GM21526 (cell line): ENCODE data around the gene DIDO1.
"Not testable (repeated sequence)": the region's sequence is repeated elsewhere in the genome, so short reads cannot be mapped to it uniquely, and the experiment has no call there.

ENCODE experiments used
- ATAC-seq: cut with Tn5 transposase; IDR thresholded peaks from one replicate; pipeline ENCODE4 v1.9.1; 2021; ENCODE audit warnings: moderate library complexity; ENCODE audit not compliant: unreplicated experiment, low FRiP score

The DIDO1 gene

DNA sequence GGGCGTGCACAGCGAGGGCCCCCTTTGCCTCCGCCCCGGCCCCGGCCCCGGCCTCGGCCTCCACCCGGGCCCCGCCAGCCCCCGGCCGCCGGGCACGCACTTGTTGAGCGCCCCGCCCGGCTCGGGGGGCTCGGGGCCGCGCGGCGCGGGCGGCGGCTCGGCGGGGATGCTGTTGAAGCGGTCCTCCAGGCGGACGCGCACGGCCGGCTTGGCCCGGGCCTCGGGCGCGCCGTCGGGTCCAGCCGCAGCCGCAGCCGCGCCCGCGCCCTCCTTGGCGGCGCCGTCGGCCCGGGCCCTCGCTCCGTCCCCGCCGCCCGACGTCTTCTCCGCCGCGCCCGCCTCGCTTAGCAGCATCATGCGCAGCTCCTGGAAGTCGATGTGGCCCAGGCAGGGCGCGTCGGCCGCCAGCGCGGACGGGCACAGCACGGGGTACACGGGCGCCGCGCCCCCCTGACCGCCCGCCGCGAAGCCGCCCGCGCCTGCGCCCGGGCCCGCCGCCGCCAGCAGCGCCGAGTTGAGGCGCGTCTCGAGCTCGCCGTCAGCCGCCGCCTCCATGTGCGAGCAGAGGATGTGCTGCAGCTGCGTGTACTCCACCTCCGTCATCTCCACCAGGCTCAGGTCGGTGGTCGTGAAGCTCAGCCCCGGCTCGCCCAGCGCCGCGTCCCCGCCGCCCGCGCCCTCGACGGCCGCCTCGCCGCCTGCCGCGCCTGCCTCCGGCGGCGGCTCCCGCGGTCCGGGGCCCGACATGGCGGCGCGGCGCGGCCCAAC lies 65.2 kb downstream of the DIDO1 start:
- no peak for ATAC-seq

GRCh38 chr20:62860391-62860923 lies 65.8 kb downstream of the DIDO1 start:
- ATAC-seq, result no peak

- no peak for ATAC-seq
These were observed 66.6 kb downstream of the DIDO1 start for GRCh38 chr20:62859721-62860120.

DNA sequence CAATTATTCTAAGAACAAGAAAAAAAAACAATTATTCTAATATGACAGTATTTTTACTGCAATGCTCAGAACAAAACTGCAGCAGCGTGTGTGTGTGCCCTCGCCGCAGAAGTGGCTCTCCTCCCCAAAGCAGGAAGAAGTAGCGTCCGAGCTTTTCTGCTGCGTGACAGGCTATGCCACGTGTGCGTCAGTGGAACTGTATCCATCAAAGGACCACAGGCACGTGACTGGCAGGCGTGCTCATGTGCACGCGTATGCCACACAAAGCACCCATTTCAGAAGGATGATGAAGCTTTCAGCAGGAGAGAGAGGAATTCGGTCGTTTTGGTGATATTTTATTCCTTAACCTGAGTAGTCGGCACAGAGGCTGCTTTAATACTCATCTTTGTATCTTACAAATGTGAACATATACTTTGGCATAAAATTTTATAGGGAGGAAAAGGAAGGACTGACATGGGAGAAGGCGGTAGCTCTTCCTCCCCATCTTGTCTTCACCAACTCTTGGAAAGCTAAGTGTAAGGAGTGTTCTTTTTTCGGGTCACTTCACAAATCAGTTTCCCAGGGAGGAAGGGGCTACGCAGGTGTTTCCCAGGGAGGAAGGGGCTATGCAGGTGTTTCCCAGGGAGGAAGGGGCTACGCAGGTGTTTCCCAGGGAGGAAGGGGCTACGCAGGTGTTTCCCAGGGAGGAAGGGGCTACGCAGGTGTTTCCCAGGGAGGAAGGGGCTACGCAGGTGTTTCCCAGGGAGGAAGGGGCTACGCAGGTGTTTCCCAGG lies 68.1 kb downstream of the DIDO1 start:
- no peak for ATAC-seq

- no peak for ATAC-seq
These were observed 69.2 kb downstream of the DIDO1 start for GRCh38 chr20:62856931-62857619.

- no peak for ATAC-seq
These were observed 71.2 kb downstream of the DIDO1 start for GRCh38 chr20:62855120-62855519.

GRCh38 chr20:62854121-62854520 lies 72.2 kb downstream of the DIDO1 start:
- no peak for ATAC-seq

- ATAC-seq, result not testable (repeated sequence)
These were observed 73.0 kb downstream of the DIDO1 start for GRCh38 chr20:62853304-62853703.

GRCh38 chr20:62852841-62853240 lies 73.5 kb downstream of the DIDO1 start:
- no peak for ATAC-seq

DNA sequence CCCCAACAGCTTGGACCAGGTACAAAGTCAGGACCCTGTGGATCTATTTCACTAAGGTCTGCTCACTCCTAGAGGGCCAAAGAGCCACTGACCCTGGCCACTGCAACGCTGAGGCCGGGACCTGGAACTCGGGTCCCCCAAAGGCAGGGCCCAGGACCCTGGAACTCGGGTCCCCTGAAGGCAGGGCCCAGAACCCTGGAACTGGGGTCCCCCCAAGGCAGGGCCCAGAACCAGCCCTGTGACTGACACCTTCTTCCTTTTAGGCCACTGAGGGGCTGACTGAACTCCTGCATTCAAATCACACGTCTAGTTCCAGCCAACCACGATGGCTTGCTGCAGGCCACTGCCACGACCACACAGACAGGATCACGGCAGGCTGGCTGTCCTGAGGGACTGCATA lies 74.1 kb downstream of the DIDO1 start:
- ATAC-seq, result no peak

GRCh38 chr20:62850333-62850974 lies 75.9 kb downstream of the DIDO1 start:
- no peak for ATAC-seq

- ATAC-seq, result no peak
These were observed 76.9 kb downstream of the DIDO1 start for GRCh38 chr20:62849431-62849830.

DNA sequence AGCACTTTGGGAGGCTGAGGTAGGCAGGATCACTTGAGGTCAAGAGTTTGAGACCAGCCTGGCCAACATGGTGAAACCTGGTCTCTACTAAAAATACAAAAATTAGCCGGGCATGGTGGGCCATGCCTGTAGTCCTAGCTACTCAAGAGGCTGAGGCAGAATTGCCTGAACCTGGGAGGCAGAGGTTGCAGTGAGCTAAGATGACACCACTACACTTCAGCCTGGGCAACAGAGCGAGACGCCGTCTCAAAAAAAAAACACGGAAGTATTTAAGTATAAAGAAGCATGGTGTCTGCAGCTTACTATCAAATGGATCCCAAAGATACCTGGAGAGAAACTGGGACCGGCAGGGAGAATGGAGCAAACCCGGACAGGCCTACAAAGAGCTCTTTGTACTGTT lies 77.4 kb downstream of the DIDO1 start:
- not testable (repeated sequence) for ATAC-seq

DNA sequence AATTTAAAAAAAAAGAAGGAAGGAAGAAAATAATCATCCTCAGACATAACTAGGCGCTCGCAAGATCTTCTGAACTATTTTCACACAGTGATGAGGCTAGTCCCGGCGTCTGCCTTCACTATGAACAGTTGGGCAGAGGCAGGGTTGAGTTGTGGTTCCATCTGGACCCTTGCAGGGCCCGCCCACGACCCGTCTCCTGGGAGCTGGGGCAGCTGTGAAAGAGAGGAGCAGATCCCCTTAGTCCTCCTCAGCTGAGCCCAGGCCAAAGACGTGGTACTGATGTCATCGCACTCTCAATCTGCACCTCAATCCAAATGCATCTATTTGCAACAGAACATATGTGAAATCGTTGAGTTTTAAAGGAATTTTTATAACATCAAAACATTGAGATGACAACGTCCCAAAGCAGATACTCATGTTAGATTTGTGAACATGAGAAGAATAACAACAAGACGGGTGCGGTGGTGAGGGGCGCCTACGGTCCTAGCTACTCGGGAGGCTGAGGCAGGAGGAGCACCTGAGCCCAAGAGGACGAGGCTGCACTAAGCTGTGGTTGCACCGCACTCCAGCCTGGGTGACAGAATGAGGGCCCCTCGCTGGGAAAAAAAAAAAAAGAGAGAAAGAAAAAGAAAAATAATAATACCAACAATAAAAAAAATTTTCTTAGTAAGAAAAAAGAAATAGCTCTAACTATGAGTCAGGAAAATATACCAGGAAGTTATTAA lies 80.0 kb downstream of the DIDO1 start:
- ATAC-seq, result no peak

DNA sequence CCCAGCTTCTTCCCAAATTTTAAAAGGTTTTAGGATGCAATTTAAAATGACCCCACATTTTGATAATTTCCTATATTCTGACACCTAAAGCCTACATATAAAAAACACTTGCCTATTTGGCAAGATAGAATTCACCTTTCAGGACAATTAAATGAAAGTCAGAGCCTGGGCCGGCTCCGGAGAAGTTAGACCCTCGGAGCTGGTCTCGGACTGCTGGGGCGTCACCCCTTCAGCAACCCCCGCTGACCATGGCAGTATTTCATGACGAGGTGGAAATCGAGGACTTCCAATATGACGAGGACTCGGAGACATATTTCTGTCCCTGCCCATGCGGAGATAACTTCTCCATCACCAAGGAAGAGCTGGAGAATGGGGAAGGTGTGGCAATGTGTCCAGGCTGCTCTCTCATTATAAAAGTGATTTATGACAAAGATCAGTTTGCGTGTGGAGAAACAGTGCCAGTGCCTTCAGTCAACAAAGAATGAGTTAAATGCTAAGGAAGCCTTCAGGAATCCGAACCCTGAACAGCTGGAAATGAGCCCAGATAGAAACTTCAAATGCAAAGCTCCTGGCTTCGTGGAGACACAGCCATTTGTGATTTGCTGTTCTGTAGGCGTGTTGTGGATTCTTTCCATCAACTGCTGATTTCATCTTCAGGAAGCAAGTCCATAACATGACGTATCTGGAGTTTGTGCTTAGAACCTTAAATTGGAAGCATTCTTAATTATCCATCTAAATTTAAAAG lies 80.7 kb downstream of the DIDO1 start:
- ATAC-seq, result no peak

- ATAC-seq, result no peak
These were observed 82.1 kb downstream of the DIDO1 start for GRCh38 chr20:62844182-62844581.

- ATAC-seq, result no peak
These were observed 82.6 kb downstream of the DIDO1 start for GRCh38 chr20:62843656-62844055.

- no peak for ATAC-seq
These were observed 84.5 kb downstream of the DIDO1 start for GRCh38 chr20:62841705-62842212.
